NCI-H345 treated with DMSO at 0.1 percent for 48 hours (cell line): ENCODE data around the gene DNMT1.

ENCODE experiments used
- DNase-seq: peaks from one replicate; lab custom pipeline; 2025; ENCODE audit not compliant: unreplicated experiment; lab: John Stamatoyannopoulos, UW

The DNMT1 gene

DNA sequence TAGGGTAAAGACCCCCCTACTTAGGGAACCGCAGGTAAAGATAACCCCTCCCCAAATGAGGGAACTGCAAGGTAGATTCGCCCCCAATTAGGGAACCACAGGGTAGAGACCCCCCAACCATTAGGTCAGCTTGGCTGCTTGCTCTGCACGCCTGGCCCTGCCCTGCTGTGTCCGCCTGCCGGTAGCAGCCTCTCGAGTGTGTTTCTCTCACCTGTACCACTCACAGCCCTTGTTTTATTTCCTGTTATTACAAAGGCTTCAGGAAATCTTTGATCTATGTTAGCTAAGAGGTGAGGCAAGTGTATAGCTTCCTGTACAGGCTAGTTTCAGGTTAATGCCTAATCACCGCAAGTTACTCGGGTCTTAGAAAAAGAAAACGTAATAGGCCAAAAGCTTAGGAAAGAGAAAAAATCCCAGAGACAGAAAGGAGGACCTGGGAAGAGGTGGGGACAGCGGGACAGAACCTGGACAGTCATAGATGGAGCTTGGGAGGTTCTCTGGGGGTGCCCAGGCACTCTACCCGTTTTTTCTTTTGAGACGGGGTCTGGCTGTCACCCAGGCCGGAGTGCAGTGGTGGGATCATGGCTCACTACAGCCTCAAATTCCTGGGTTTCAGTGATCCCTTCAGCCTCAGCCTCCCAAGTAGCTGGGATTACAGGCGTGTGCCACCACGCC lies 51.9 kb downstream of the DNMT1 start:
- no peak for DNase-seq

DNA sequence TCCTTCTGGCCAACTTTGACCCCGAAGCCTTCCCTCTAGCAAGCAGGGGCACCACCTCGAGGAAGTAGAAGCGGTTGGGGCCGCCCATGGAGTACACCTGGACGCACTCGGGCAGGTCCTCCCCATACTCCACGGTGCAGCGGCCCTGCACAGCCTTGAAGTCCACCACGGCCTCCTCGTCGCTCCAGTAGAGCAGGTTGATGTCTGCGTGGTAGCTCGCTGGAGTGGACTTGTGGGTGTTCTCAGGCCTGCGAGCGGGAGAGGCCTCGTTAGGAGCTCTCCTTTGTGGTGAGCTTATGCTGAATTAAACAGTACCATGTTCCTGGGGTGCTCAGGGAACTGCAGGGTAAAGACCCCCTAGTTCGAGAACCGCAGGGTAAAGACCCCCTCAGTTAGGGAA lies 52.8 kb downstream of the DNMT1 start:
- DNase-seq, result no peak

GRCh38 chr19:10141479-10141878 lies 53.3 kb downstream of the DNMT1 start:
- DNase-seq, result no peak

DNA sequence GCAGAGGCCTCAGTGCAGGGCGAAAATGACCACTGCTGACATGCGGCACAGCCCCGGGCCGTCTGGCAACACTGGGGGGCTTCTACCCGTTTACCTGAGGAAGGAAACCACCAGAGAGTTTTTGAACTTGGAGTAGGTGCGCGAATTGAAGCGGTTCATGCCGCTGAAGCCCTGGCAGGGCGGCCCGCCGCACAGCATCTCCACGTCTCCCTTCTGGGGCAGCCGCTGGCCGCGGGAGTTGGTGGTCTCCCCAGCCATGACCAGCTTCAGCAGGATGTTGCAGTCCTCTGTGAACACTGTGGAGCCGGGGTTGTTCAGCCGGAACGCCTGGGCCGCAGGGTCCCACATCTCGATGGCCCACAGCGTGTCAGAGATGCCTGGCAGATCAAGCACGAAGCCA lies 54.8 kb downstream of the DNMT1 start:
- no peak for DNase-seq

DNA sequence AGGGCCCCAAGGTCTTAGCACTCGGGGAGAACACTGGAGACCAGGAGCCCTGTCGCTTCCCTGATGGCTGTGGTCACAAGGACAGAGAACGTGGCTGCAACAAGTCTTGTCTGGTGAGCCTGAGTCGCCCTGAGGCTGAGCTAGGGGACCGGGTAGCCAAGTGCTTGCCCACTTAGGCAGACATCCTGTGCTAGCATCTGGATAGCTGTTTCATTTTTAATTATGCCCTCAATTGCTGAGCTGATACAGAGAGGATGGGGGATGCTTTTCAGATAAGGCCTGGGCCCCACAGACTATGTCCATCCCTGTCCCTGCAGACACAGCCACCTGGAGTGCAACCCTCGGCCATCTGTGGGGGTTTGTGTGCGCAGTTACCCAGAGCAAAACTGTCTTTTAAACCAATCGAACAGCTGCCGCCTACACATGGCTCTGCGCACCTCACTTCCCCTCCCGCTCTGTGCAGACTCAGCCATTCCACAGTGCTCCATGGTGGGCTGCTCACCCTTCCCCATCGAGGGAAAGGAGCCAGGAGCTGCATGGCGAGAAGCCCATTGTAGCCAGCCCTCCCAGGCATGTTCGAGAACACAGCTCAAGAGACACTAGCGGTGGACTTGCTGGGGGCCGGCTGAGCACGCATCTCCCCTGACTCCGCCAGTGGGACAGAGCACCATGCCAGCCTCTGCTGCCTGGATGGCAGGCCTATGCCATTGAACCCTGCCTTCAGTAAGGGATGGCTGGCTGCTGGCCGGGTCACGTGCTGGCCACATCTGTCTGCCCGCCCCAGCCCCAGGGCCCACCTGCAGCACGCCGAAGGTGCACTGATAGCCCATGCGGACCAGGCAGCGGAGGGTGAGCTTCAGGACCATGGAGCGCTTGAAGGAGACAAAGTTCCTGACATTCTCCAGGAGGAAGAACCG lies 55.6 kb downstream of the DNMT1 start:
- no peak for DNase-seq

DNA sequence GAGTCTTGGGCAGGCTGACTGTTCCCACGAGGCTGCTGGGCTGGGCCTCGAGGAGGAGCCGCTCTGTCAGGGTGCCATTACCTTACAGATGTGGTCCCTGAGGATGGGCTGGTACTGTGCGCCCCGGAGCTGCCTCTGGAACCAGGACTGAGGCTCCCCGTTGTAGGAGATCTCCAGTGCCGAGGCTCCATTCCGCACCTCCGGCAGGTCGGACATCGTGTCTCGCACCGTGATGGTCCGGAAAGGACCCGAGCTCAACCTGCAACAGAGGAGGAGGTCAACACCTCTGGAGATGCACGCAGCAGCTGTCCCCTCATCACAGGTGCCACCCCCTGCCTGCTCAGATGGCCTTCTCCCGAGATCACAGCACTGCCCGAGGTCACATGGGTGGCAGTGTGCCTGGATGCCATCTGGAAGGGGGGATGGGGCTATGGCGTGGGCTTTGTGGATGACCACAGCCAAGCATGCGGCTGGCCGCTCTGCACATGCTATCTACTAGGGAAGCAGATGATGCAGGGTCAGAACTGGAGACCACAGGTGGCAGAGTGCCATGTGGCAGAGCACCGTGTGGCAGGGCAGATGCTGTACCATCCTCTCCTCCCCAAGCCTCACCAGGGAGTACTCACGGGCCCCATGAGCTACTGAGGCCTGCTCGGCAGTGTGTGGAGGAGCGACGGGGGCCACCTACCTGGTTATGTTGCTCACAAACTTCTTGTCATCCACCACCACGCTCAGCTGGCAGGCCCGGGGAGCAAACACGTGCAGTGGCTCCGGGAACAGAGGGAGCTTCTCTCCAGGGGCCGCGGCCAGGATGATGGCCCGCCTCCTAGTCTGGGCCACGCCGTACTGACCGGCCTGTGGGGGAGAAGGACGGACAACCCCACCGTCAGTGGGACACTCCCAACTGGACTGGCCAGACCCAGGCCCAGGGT lies 56.7 kb downstream of the DNMT1 start:
- DNase-seq, result no peak

- no peak for DNase-seq
These were observed 57.8 kb downstream of the DNMT1 start for GRCh38 chr19:10136936-10137335.

DNA sequence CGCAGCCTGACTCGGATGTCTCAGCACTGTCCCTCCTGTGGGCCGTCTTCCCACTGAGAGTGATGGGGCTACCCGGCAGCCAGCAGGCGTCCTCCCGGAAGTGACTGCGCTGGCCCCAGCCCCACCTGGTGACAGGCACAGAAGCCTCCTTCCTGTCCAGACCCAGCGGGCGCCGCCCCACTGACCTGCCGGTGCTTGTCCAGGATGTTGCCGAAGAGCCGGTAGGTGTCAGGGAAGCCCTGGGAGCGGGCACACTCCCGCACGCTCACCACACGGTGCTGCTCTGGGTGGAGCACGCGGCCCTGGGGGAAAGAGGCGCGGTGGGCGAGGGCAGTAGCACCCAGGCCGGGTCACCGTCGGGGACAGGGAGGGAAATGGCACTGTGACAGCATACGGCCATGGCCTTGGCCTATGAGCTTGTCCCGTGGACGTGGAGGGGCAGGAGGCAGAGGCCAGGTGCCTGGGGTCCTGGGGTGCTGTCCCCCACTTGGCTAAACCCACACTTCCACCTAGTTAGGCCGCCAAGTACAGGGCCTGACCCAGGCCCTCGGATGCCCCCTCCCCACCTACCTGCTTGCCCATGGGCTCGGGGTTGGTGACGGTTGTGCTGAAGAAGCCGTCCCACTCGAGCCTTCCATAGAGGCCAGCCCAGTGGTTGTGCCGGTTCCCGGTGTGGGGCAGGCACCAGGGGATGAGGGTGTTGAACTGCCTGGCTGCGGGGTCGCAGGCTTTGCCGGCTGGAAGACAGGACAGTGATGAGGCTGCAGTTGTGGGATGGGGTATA lies 59.0 kb downstream of the DNMT1 start:
- no peak for DNase-seq

DNA sequence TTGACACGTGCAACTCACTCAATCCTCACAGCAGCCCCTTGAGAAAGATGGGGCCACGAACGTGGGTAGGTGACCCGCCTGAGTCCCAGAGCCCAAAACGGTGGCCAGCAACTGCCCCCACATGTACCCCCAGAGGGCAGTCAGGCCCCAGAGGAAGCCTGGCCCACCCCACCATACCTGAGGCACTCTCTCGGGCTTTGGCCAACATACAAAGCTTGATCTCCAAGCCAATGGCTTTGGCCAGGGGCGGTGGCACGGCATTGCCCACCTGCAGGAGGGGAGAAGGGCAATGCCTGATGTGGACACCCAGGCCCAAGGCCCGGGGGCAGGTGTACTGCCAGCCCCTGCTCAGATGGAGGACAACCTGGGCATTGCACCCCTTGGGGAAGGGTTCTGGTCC lies 60.7 kb downstream of the DNMT1 start:
- DNase-seq, result no peak

DNA sequence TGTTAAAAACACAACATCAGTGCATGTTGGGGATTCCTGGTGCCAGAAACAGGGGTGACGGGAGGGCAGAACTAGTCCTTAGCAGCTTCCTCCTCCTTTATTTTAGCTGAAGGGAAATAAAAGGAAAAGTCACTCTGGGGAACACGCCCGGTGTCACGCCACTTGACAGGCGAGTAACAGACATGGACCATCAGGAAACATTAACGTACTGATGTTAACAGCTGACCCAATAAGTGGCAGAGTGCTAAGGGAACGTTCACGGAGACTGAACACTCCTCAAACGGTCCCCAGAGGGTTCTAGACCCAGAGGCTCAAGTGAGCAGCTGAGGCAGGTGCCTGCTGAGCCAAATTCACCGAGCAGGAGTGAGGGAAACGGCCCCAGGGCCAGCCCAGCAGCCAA lies 61.2 kb downstream of the DNMT1 start:
- DNase-seq, result no peak

GRCh38 chr19:10132905-10133304 lies 61.8 kb downstream of the DNMT1 start:
- no peak for DNase-seq

DNA sequence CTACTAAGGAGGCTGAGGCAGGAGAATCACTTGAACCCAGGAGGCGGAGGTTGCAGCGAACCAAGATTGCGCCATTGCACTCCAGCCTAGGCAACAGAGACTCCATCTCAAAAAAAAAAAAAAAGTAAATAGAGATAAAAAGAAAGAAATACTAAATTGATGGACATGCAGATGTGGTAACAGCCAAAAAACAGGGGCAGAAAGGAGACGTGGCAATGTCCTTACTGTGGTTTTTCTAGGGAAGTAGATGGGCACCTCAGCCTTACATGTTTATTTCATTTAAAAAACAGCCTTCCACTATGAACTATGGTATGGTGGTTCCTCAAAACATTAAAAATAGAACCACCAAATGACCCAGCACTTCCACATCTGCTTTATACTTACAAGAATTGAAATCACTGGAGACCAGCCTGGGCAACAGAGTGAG lies 68.5 kb downstream of the DNMT1 start:
- no peak for DNase-seq

DNA sequence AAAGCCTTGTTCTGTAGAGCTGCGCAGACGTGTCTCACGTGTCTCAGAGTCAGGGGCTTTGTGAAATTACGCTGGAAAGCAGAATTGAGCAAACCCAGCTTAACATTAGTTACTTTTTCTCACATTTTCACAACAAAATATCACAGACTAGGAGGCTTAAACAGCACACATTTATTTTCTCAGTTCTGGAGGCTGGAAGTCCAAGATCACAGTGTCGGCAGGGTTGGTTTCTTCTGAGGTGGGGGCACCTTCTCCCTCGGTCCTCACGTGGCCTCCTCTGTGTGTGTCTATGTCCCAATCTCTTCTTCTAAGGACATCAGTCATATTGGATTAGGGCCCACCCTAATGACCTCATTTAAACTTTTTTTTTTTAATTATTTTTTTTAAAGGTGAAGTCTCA lies 70.3 kb downstream of the DNMT1 start:
- no peak for DNase-seq

- DNase-seq, result no peak
These were observed 72.7 kb downstream of the DNMT1 start for GRCh38 chr19:10122045-10122444.

GRCh38 chr19:10120538-10121189 lies 74.1 kb downstream of the DNMT1 start:
- DNase-seq, result no peak

- DNase-seq, result no peak
These were observed 75.8 kb downstream of the DNMT1 start for GRCh38 chr19:10118960-10119359.

- no peak for DNase-seq
These were observed 77.7 kb downstream of the DNMT1 start for GRCh38 chr19:10116866-10117616.

- no peak for DNase-seq
These were observed 78.5 kb downstream of the DNMT1 start for GRCh38 chr19:10116085-10116865.
